ENCODE measurements around the gene OTOA.
"Not testable (repeated sequence)": the region's sequence is repeated elsewhere in the genome, so short reads cannot be mapped to it uniquely, and the experiment has no call there.

The OTOA gene

DNA sequence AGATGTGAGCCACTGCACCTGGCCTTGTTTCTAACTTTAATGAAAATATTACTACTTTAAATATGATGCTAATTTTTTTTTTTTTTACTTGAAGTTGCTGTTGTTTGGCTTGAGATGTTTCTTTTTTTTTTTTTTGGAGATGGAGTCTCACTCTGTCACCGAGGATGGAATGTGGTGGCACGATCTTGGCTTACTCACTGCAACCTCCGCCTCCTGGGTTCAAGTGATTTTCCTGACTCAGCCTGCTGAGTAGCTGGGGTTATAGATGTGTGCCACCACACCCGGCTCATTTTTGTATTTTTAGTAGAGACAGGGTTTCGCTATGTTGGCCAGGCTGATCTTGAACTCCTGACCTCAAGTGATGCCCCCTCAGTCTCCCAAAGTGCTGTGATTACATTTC is 35.0 kb upstream of the OTOA start:
- Histone ChIP-seq H3K27me3 (ENCODE audit: control insufficient read depth, insufficient read depth, low read length) (no peaks in the 10 kb centered on the region), H3K27ac (ENCODE audit: low read depth, low read length) (no peak overlapping the region), H3K36me3 (ENCODE audit: control insufficient read depth, insufficient read depth, low read length) (peaks cover 51% of the 10 kb centered on the region), H3K9ac (ENCODE audit: low read depth, low read length) (no peak overlapping the region), H3K4me3 (ENCODE audit: low read depth, low read length) (no peak overlapping the region), H3K9me3 (ENCODE audit: control insufficient read depth, insufficient read depth, low read length) (peaks cover 5% of the 10 kb centered on the region; the same call in 1 of the 2 replicates), H3K4me1 (ENCODE audit: control insufficient read depth, insufficient read depth, low read length) (no peaks in the 10 kb centered on the region)

GRCh38 chr16:21629616-21630539 is 33.9 kb upstream of the OTOA start:
- not testable (repeated sequence) for H3K4me3 ChIP-seq (ENCODE audit: low read depth, low read length); H3K4me1 ChIP-seq (ENCODE audit: control insufficient read depth, insufficient read depth, low read length); H3K27me3 ChIP-seq (ENCODE audit: control insufficient read depth, insufficient read depth, low read length); H3K9ac ChIP-seq (ENCODE audit: low read depth, low read length); H3K27ac ChIP-seq (ENCODE audit: low read depth, low read length); H3K9me3 ChIP-seq (ENCODE audit: control insufficient read depth, insufficient read depth, low read length)
- peaks cover 46% of the 10 kb centered on the region for H3K36me3 ChIP-seq (ENCODE audit: control insufficient read depth, insufficient read depth, low read length)

DNA sequence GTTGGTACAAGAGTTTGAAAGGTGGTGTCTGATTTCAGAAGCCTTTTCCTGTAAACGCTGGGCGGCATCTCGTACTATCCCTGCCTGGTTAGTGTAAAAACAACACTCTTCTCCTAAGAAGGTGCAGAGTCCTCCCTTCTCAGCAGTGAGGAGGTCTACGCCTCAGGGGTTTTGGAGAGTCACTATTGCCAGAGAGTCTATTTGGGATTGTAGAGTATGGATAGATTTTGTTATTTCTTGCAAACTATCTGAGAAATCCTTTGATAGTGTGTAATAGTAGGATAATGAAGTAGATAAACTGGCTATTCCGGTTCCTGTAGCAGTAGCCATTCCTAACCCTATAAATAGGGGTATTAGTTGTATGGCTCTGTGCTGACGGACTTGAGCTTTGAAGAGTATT is 32.9 kb upstream of the OTOA start:
- H3K36me3 ChIP-seq (ENCODE audit: control insufficient read depth, insufficient read depth, low read length), result peaks cover 38% of the 10 kb centered on the region
- H3K9me3 ChIP-seq (ENCODE audit: control insufficient read depth, insufficient read depth, low read length); H3K4me3 ChIP-seq (ENCODE audit: low read depth, low read length); H3K27ac ChIP-seq (ENCODE audit: low read depth, low read length); H3K4me1 ChIP-seq (ENCODE audit: control insufficient read depth, insufficient read depth, low read length); H3K27me3 ChIP-seq (ENCODE audit: control insufficient read depth, insufficient read depth, low read length); H3K9ac ChIP-seq (ENCODE audit: low read depth, low read length): not testable (repeated sequence)

- H3K36me3 ChIP-seq (ENCODE audit: control insufficient read depth, insufficient read depth, low read length), result peaks cover 33% of the 10 kb centered on the region
- H3K27ac ChIP-seq (ENCODE audit: low read depth, low read length); H3K9ac ChIP-seq (ENCODE audit: low read depth, low read length); H3K9me3 ChIP-seq (ENCODE audit: control insufficient read depth, insufficient read depth, low read length); H3K4me1 ChIP-seq (ENCODE audit: control insufficient read depth, insufficient read depth, low read length); H3K4me3 ChIP-seq (ENCODE audit: low read depth, low read length); H3K27me3 ChIP-seq (ENCODE audit: control insufficient read depth, insufficient read depth, low read length): not testable (repeated sequence)
Observed at GRCh38 chr16:21631376-21631775, 32.4 kb upstream of the OTOA start.

- H3K27ac ChIP-seq (ENCODE audit: low read depth, low read length); H3K4me1 ChIP-seq (ENCODE audit: control insufficient read depth, insufficient read depth, low read length); H3K27me3 ChIP-seq (ENCODE audit: control insufficient read depth, insufficient read depth, low read length); H3K9me3 ChIP-seq (ENCODE audit: control insufficient read depth, insufficient read depth, low read length); H3K4me3 ChIP-seq (ENCODE audit: low read depth, low read length); H3K9ac ChIP-seq (ENCODE audit: low read depth, low read length): not testable (repeated sequence)
- peaks cover 26% of the 10 kb centered on the region for H3K36me3 ChIP-seq (ENCODE audit: control insufficient read depth, insufficient read depth, low read length)
Observed at GRCh38 chr16:21631951-21632575, 31.7 kb upstream of the OTOA start.

DNA sequence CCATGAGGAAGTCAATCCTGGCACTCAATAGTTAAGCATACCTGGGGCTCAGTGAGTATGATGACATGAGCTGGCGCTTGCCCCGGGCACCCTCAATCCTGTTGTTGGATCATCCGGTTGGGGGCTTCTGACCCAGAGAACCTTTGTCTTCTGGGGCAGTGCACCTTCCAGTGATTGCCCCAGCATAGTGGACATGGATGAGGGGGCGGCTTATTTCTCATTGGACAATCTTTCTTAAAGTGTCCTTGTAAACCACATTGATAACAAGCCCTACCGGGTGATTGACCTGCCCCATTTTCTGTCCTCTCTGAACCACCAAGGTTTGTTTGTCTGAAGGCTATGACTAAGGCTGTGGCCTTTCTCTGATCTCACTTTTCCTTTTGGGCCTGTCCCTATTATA is 29.6 kb upstream of the OTOA start:
- Histone ChIP-seq H3K4me3 (ENCODE audit: low read depth, low read length) (no peak overlapping the region), H3K27ac (ENCODE audit: low read depth, low read length) (no peak overlapping the region), H3K36me3 (ENCODE audit: control insufficient read depth, insufficient read depth, low read length) (peaks cover 14% of the 10 kb centered on the region; the same call in 1 of the 2 replicates), H3K9me3 (ENCODE audit: control insufficient read depth, insufficient read depth, low read length) (peaks cover 4% of the 10 kb centered on the region; the same call in 1 of the 2 replicates), H3K4me1 (ENCODE audit: control insufficient read depth, insufficient read depth, low read length) (no peaks in the 10 kb centered on the region; the same call in 1 of the 2 replicates), H3K9ac (ENCODE audit: low read depth, low read length) (no peak overlapping the region), H3K27me3 (ENCODE audit: control insufficient read depth, insufficient read depth, low read length) (no peaks in the 10 kb centered on the region)

- H3K36me3 ChIP-seq (ENCODE audit: control insufficient read depth, insufficient read depth, low read length); H3K9me3 ChIP-seq (ENCODE audit: control insufficient read depth, insufficient read depth, low read length); H3K27me3 ChIP-seq (ENCODE audit: control insufficient read depth, insufficient read depth, low read length); H3K4me3 ChIP-seq (ENCODE audit: low read depth, low read length); H3K9ac ChIP-seq (ENCODE audit: low read depth, low read length); H3K4me1 ChIP-seq (ENCODE audit: control insufficient read depth, insufficient read depth, low read length); H3K27ac ChIP-seq (ENCODE audit: low read depth, low read length): not testable (repeated sequence)
Observed at GRCh38 chr16:21635694-21636093, 28.1 kb upstream of the OTOA start.

DNA sequence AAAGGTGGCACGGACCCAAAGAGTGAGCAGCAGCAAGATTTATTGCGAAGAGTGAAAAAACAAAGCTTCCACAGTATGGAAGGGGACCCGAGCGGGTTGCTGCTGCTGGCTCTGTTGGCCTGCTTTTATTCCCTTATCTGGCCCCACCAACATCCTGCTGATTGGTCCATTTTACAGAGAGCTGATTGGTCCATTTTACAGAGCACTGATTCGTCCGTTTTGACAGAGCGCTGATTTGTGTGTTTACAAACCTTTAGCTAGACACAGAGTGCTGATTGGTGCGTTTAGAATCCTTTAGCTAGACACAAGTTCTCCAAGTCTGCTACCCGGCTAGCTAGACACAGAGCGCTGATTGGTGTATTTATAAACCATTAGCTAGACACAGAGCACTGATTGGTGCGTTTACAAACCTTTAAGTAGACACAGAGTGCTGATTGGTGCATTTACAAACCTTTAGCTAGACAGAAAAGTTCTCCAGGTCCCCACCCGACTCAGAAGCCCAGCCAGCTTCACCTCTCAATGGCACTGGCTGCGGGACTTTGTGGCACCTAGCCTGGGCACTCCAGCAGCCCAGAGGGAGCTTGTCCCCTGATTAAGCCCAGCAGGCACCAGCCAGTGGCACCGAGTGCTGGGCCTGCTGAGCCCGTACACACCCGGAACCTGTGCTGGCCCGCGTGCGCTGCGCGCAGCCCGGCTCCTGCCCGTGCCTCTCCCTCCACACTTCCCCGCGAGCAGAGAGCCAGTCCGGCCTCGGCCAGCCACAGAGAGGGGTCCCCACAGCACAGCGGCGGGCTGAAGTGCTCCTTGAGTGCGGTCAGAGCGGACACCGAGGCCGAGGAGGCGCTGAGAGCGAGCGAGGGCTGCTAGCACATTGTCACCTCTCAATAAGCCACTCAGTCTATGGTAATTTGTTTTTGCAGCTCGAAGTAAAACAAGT is 26.5 kb upstream of the OTOA start:
- Histone ChIP-seq H3K4me1 (ENCODE audit: control insufficient read depth, insufficient read depth, low read length) (no peaks in the 10 kb centered on the region; the same call in 1 of the 2 replicates), H3K27me3 (ENCODE audit: control insufficient read depth, insufficient read depth, low read length) (no peaks in the 10 kb centered on the region), H3K36me3 (ENCODE audit: control insufficient read depth, insufficient read depth, low read length) (peaks cover 9% of the 10 kb centered on the region; the same call in 1 of the 2 replicates), H3K27ac (ENCODE audit: low read depth, low read length) (no peak overlapping the region), H3K9ac (ENCODE audit: low read depth, low read length) (no peak overlapping the region), H3K4me3 (ENCODE audit: low read depth, low read length) (no peak overlapping the region), H3K9me3 (ENCODE audit: control insufficient read depth, insufficient read depth, low read length) (no peaks in the 10 kb centered on the region)

- no peaks in the 10 kb centered on the region for H3K27me3 ChIP-seq (ENCODE audit: control insufficient read depth, insufficient read depth, low read length)
- no peak overlapping the region for H3K4me3 ChIP-seq (ENCODE audit: low read depth, low read length)
- 0 out of 2 replicates have a peak, but pooled peaks cover 5% of the 10 kb centered on the region for H3K36me3 ChIP-seq (ENCODE audit: control insufficient read depth, insufficient read depth, low read length)
- H3K9ac ChIP-seq (ENCODE audit: low read depth, low read length), result no peak overlapping the region
- no peak overlapping the region for H3K27ac ChIP-seq (ENCODE audit: low read depth, low read length)
- H3K9me3 ChIP-seq (ENCODE audit: control insufficient read depth, insufficient read depth, low read length), result no peaks in the 10 kb centered on the region
- H3K4me1 ChIP-seq (ENCODE audit: control insufficient read depth, insufficient read depth, low read length), result no peaks in the 10 kb centered on the region; the same call in 1 of the 2 replicates
Observed at GRCh38 chr16:21638573-21638975, 25.2 kb upstream of the OTOA start.

GRCh38 chr16:21639493-21639892 is 24.3 kb upstream of the OTOA start:
- Histone ChIP-seq H3K27ac (ENCODE audit: low read depth, low read length) (no peak overlapping the region), H3K4me1 (ENCODE audit: control insufficient read depth, insufficient read depth, low read length) (no peaks in the 10 kb centered on the region; the same call in 1 of the 2 replicates), H3K9me3 (ENCODE audit: control insufficient read depth, insufficient read depth, low read length) (no peaks in the 10 kb centered on the region), H3K9ac (ENCODE audit: low read depth, low read length) (no peak overlapping the region), H3K27me3 (ENCODE audit: control insufficient read depth, insufficient read depth, low read length) (no peaks in the 10 kb centered on the region), H3K4me3 (ENCODE audit: low read depth, low read length) (no peak overlapping the region), H3K36me3 (ENCODE audit: control insufficient read depth, insufficient read depth, low read length) (0 out of 2 replicates have a peak, but pooled peaks cover 3% of the 10 kb centered on the region)

Measured in HUES48 (cell line).